Omental fat pad (tissue), 4 donors: ENCODE measurements around the gene CAMSAP1. TPM values are rescaled to one million over a fixed set of nuclear protein-coding genes. Genes with fewer than 3 reads are reported as not detected.

Experiments used
- ATAC-seq: fragments of 150-250 bp; one replicate; pipeline ENCODE4 v1.9.1; 2016; ENCODE audit warnings: mild to moderate bottlenecking, moderate library complexity; ENCODE audit not compliant: low FRiP score
- DNase-seq: peaks from one replicate; pipeline ENCODE4 v3.0.0-alpha.2; 2019; ENCODE audit warnings: low spot score
- CTCF ChIP-seq, 3 donors: fragments of 450-650 bp; IDR thresholded peaks; one replicate each; pipeline ENCODE4 v1.5.1; 2016 to 2017; ENCODE audit warnings: antibody characterized with exemption in 3 of 3, mild to moderate bottlenecking in 3 of 3, moderate library complexity in 2 of 3
- total RNA-seq, 4 donors: library from RNA; depleted of rRNA; stranded (reverse); fragments of >200 nt; gene quantifications; one replicate each; pipeline ENCODE4 v1.1.0, GENCODE V29; 2016

CAMSAP1 gene
- total RNA-seq, 4 donors from 2014 or later, result 22.3 to 52.5 (median 33.2) TPM

GRCh38 chr9:135886147-135886981, 21.0 kb downstream of the CAMSAP1 start:
- TF ChIP-seq CTCF (IDR thresholded peaks at IDR 0.05), result no peak
- DNase-seq (no peak), ATAC-seq (no peak)

- no peak for TF ChIP-seq CTCF (IDR thresholded peaks at IDR 0.05)
- DNase-seq (no peak), ATAC-seq (no peak)
Observed at GRCh38 chr9:135885100-135885853, 22.1 kb downstream of the CAMSAP1 start.

GRCh38 chr9:135884328-135885035, 22.9 kb downstream of the CAMSAP1 start:
- TF ChIP-seq CTCF (IDR thresholded peaks at IDR 0.05), result no peak
- no peak for DNase-seq
- no peak for ATAC-seq

GRCh38 chr9:135883410-135884089, 23.8 kb downstream of the CAMSAP1 start:
- no peak for TF ChIP-seq CTCF (IDR thresholded peaks at IDR 0.05)
- no peak for DNase-seq
- no peak for ATAC-seq

- no peak for ATAC-seq
- no peak for TF ChIP-seq CTCF (IDR thresholded peaks at IDR 0.05)
- DNase-seq, result no peak
Observed at GRCh38 chr9:135882011-135882410, 25.3 kb downstream of the CAMSAP1 start.

GRCh38 chr9:135880438-135880837, 26.9 kb downstream of the CAMSAP1 start:
- no peak for TF ChIP-seq CTCF (IDR thresholded peaks at IDR 0.05)
- no peak for DNase-seq
- no peak for ATAC-seq
